Activated gamma-delta T cell treated with Interleukin-2 at 50 U/mL for 16 hours (primary cell): ENCODE data around the gene OR10V1.
"Not testable (repeated sequence)": the region's sequence is repeated elsewhere in the genome, so short reads cannot be mapped to it uniquely, and the experiment has no call there.

Experiments
- DNase-seq: peaks from one replicate; pipeline ENCODE4 v3.0.0-alpha.2; 2020

Gene OR10V1

DNA sequence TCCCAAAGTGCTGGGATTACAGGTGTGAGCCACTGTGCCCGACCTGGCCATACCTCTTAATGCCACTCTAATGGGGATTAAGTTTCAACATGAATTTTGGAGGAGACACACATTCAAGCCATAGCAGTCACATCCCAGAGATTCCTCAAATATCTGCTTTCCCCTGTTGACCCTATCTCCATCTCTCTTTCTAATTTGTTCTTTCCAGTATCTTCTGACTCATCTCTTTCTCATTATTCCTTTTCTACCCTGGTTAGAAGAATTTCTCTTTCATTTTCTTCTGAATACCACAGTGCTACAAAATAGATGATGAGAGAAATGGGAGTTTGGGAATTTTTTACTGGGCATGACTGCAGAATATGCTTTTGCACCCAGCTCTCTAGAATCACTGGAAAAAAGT, 5.1 kb downstream of the OR10V1 start:
- no peak for DNase-seq

DNA sequence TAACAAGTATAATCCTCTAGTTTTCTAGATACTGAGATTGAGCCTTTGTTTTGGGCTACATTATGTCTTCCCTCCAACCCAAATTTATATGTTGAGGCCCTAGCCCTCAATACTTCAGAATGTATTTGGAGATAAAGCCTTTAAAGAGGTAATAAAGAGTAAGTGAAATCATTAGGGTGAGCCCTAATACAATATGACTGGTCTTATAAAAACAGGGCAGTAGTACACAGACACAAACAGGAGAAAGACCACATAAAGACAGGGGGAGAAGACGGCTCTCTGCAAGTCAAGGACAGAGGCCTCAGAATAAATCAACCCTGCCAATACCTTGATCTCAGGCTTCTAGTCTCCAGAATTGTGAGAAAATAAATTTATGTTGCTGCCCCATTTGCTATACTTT, 6.3 kb downstream of the OR10V1 start:
- no peak for DNase-seq

DNA sequence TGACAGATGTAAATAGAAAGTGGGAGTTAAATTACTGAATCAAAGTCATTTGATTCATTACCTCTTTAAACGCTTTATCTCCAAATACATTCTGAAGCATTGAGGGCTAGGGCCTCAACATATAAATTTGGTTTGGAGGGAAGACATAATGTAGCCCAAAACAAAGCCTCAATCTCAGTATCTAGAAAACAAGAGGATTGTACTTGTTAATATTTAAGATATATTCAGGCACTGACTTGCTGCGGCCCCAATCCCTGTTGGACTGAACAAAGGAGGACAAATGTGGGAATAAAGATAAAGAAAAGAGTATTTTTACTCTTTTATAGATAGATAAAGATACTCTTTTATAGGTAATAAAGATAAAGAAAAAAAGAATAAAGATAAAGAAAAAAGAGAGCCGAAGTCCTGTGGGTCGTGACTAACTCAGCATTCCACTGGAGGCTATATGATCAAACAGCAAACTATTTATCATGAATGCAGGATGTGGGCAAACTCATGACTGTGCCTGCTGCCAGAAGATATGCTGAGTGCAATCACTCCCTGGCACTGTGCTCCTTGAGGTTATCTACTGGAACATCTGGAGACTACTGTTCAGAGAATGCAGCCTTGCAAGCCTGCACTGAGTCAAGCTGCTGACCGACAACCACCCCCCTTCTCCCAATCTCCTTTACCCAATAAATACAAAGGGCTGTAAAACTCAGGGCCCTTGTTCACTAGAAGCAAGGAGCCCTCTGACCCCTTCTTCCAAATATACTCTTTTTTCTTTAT, 6.9 kb downstream of the OR10V1 start:
- no peak for DNase-seq

DNA sequence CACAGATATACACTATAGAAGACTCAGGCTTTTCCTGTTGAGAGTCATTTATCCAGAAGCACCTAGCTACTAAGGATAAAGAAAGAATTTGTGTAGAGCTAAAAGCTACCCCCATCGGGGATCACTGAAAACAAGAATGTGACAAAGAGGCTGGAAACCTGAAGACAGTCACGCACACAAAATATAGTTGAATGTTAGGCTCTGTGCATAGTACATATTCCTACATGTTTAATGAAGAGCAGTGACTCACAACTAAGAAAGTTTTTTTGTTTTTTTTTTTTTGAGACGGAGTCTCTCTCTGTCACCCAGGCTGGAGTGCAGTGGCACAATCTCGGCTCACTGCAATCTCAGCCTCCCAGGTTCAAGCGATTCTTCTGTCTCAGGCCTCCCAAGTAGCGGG, 8.4 kb downstream of the OR10V1 start:
- no peak for DNase-seq

DNA sequence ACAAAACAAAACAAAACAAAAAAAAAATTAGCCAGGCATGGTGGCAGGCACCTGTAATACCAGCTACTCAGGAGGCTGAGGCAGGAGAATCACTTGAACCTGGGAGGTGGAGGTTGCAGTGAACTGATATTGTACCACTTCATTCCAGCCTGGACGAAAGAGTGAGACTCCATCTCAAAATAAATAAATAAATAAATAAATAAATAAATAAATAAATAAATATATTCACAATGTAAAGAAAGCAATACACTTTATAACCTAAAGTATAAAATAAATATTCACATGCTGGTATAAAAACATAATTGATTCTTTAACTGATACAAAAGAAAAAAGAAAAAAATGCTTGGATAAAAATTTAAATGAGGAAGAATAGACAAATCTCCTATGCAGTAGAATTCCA, 10.1 kb downstream of the OR10V1 start:
- DNase-seq: not testable (repeated sequence)

DNA sequence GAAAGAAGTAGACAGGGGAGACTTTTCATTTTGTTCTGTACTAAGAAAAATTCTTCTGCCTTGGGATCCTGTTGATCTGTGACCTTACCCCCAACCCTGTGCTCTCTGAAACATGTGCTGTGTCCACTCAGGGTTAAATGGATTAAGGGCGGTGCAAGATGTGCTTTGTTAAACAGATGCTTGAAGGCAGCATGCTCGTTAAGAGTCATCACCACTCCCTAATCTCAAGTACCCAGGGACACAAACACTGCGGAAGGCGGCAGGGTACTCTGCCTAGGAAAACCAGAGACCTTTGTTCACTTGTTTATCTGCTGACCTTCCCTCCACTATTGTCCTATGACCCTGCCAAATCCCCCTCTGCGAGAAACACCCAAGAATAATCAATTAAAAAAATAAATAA, 13.5 kb downstream of the OR10V1 start:
- not testable (repeated sequence) for DNase-seq

DNA sequence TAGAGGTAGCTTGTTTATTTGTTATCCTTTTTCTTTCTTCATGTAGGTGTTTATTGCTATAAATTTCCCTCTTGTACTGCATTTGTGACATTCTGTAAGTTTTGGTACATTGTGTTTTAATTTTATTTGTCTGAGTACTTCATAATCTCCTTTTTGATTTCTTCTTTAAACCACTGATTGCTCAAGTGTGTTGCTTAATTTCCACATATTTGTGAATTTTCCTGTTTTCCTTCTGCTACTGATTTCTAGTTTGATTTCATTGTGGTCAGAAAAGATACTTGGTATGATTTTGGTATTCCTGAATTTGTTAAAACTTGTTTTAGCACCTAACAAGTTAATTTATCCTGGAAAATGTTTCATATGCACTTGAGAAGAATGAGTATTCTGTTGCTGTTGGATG, 15.1 kb downstream of the OR10V1 start:
- DNase-seq: no peak

DNA sequence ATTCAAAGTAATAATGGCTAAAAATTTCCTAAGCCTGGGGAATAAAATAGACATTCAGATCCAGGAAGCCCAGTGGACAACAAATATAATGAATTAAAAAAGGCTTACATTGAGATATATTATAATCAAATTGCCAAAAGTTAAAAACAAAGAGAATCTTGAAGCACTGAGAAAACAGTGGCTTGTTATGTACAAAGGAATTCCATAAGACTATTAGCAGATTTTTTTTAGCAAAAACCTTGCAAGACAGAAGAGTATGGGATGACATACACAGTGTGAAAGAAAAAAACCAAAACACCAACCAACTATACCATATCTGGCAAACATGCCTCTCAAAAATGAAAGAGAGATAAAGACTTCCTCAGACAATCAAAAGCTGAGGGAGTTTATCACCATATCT, 20.7 kb downstream of the OR10V1 start:
- no peak for DNase-seq

DNA sequence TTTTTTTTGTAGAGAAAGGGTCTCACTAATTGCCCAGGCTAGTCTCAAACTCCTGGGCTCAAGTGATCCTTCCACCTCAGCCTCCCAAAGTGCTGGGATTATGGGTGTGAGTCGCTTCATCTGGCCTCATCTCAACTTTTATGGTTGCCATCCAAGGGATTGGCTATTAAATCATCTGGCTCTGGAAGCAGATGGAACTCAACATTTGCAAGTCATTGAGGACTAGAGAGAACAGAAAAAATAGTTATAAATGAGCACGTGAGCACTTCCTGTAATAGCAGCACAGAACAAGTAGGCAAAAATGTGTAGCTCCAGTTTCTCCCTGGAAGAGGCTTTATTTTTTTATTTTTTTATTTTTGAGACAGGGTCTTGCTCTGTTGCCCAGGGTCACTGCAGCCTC, 22.5 kb downstream of the OR10V1 start:
- no peak for DNase-seq

DNA sequence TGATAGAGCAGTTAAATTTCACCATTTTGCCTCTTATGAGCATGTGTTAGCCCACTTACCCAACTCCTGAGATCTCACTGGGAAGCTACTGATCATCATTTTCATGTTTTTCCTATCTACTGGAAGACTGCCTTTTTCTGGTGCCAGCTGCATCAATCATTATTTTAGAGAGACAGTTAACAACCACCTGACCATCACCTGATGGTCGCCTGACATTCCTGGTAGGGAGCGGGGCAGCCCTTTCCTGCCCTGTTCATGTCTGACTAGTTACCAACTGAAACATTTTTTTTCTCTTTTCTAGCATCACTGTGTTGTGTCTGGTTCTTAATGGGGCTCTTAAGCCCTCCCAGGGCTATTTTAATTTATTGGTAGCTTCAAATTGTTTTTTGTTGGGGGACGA, 24.6 kb downstream of the OR10V1 start:
- DNase-seq: no peak

DNA sequence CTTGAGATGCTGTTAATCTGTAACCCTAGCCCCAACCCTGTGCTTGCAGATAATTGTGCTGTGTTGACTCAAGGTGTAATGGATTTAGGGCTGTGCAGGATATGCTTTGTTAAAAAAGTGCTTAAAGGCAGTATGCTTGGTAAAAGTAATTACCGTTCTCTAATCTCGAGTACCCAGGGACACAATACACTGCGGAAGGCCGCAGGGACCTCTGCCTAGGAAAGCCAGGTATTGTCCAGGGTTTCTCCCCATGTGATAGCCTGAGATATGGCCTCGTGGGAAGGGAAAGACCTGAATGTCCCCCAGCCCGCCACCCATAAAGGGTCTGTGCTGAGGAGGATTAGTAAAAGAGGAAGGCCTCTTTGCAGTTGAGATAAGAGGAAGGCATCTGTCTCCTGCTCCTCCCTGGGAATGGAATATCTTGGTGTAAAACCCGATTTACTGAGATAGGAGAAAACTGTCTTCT, 32.4 kb downstream of the OR10V1 start:
- not testable (repeated sequence) for DNase-seq

DNA sequence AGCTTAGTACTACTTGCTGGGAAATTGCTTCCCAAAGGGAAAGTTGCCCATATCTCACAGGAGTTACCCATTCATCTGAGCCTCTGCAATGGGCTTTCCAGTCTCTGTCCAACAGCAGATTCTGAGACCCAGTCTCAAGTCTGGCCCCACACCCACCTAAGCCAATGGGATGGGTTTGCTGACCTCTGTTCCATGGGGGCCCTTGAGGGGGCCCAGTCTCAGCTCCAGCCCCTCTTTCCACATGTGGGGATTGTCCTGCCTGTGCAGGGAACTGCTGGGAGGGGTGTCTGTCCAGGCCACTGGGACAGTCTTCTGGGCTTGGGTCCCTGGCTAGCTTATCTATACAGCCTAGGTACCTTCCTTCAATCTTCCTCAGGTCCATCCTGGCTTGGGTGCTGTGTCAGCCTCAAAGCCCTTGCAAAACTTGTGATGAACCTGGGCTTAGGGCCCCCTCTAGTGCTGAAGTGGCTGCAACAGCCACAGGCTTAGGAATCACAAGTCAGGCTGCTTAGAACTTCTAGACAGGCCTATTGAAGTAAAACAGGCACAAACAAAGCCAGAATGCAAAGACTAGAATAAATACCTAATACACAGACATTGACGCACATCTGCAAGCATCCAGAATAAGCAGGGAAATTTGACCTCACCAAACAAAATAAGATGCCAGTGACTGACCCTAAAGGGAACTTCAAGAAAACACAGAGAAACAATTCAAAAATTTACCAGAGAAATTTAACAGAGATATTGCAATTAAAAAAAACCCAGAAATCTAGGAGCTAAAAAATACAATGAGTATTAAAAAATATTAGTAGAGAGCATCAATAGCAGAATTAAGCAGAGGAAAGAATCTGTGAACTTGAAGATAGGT, 33.1 kb downstream of the OR10V1 start:
- peak; percentile 40 for DNase-seq

DNA sequence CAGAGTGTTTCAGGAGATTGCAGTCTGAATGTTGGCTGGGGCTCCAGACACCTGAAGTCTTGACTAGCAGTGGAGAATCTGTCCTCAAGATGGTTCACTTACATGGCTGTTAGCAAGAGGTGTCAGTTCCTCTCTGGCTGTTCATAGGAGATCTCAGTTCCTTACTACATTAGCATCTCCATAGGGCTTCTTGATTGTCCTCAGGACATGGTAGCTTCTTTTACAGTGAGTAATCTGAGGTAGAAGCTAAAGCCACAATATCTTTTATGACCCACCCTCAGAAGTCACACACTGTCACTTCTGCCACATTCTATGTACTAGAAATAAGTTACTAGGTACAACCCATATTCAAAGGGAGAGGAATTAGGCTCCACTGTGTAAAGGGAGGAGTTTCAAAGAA, 34.3 kb downstream of the OR10V1 start:
- no peak for DNase-seq

DNA sequence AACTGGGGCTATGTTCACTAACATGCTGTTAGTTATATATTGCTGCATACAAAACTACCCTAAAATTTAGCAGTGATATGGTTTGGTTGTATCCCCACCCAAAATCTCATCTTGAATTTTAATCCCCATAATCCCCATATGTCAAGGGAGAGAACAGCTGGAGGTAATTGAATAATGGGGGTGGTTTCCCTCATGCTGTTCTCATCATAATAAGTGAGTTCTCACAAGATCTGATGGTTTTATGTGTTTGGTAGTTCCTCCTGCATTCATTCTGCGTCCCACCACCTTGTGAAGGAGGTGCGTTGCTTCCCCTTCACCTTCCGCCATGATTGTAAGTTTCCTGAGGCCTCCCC, 34.9 kb downstream of the OR10V1 start:
- no peak for DNase-seq

DNA sequence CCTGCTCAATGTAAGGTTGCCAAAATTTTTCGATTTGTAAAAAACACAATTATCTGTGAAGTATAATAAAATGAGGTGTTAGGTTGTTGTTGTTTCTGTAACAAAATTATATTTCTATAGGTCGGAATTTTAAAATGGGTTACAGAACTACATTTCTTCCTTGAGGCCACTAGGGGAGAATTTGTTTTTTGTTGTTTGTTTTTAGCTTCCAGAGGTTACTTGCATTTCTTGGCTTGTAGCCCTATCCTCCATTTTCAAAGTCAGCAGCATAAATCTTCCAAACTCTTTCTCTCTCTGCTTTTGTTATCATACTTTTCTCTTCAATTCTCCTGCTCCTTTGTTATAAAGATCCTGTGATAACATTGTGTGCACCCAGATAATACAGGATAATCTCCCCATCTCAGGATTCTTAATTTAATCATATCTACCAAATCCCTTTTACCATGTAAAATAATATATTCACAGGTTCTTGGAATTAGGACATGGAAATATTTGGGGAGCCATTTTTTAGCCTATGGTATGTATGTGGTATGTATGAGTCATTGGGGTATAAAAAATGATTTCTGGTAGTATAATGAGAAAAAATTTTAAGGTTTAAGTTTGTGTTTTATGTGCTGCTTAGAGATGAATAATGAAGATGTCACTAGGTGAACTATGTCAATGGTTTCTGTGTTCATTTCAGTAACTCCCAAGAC, 35.4 kb downstream of the OR10V1 start:
- DNase-seq: no peak

DNA sequence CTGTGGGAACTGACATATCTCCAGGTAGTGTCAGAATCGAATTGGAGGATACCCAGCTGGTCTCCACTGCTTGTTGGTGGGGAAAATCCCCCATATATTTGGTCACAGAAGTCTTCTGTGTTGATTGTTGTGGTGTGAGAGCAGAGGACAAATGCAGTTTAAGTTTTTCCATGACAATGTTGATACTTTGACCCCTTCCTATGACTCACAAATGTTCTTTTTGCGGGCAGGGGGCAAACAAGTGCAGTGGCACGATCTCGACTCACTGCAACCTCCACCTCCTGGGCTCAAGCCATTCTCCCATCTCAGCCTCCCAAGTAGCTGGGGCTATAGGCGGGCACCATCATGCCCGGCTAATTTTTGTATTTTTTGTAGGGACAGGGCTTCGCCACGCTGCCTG, 37.4 kb downstream of the OR10V1 start:
- DNase-seq: no peak

DNA sequence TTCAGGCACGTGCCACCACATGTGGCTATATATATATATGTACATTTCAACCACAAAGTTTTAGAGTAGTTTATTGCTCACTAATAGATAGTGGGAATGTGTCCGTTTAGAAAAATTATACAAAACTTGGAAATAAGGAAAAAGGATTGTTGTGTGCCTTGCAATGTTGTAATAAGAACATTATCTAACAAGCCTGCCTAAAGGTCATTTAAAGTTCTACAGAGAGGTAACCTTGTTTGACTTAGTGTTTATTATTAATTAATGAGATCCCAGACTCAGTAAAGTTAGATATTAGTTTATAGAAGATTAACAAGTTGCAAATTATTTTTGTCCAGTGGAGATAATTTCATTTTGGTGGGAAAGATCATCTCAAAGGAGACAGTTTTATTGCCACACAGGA, 39.4 kb downstream of the OR10V1 start:
- no peak for DNase-seq

DNA sequence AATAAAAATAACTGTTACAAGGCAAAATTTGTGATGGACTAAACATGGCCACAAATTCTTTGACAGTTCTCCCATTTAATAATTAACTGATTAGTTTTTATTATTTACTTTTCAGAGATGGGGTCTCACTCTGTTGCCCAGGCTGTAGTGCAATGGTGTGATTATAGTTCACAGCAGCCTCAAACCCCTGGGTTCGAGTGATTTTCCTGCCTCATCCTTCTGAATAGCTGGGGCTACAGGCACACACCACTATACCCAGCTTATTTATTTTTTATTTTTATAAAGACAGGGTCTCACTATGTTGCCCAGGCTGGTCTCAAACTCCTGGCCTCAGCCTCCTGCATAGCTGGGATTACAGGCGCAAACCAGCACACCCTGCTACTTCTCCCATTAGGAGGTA, 40.4 kb downstream of the OR10V1 start:
- DNase-seq: no peak

DNA sequence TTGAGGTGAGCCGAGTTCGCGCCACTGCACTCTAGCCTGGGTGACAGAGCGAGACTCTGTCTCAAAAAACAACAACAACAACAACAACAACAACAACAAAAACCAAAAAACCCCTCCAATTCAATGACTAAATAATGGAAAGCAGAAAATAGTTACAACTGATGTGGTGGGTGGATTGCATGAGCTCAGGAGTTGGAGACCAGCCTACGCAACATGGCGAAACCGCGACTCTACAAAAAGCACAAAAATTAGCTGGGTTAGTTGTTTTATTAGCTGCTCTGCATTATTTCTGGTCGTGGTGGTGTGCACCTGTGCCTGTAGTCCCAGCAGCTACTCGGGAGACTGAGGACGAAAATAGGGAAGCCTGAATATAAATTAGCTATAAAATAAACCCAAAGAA, 42.2 kb downstream of the OR10V1 start:
- DNase-seq: no peak

DNA sequence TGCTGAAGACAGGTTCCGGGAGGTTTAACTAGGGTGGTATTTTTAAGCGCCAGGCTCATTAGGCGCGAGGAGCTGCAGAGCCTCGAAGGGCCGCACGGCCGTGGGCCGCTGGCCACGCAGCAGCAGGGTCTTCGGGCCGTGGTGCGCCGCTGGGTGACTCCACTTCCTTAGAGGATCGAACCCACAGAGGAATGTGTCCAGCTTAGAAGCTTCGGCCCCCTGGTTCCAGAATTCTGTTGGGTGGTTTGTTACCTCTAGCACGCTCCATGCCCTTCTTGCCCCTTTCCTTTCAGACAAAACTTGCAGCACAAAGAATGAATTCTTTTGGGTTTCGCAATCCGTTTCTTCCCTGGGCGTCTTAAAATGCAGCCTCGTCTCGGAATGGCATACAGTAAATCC, 44.0 kb downstream of the OR10V1 start:
- no peak for DNase-seq

DNA sequence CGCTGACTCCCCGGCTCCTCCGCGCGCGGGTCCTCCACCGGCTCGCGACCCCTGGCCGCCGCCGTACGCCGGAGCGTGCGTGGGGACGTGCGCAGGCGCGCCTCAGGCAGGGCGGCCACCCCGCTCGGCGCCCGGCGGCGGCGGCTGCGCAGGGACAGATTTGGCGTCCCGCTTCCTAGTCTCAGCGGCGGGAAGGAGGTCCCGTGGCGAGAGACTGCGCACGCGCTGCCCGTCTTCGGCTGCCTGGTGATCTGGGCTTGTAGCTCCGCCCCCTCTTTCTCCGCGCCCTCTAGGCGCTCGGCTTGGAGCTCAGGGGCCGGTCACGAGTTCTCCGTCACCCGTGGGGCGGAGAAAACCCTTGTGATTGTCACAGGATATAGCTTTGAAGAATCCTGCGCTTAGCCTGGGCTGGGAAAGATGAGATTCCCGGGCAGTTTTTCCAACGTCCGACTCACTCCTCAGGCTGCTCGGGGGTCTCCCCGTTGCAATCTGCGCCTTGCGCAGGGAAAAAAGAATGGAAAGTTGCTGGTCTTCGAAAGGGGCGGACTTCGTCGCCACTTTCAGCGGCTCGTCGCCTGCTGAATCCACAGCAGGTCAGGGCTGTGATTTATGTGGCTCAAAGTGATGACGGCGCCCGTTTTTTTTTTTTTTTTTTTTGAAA, 44.6 kb downstream of the OR10V1 start, which contains the start of gene PATL1:
PATL1 (minus strand) TSS at position 88 of the 661 bp plus-strand sequence. CDS start 142 bp downstream, outside the sequence.
- DNase-seq: peak; percentile 99

DNA sequence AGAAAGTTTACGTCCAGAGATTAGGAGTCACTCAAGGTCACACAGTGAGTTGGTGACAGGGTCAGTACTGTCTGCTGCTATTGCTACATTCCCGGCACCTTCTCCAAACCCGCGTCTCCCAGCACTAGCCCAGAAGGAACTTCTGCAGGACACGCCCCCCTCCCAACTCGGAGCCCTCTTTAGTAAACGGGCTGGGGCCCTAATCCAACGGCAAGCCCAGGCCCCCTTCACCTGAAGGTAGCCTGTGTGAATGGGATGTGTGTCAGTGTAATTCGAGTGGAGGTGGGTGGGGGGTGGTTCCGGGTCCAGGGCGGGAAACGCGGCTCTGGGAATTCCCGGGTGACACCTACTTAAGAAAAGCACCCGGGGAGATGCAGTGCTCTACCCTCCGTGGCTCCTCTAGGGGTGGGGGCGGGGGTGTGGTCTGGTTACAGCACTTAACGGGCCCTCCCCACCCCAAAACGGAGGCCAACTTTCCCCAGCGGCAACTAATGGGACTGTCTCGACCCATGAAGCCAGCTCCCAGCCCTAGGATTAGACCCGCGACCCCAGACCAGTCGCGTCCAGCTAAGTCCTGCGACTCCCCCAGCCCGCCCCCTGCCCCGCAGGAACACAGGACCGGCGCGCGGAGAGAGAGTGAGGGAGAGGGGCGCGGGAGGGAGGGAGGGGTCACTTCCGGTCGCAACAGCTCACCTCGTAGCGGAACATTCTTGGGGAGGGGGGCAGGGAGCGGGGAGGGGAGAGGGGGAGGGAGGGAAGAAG, 45.3 kb downstream of the OR10V1 start:
- DNase-seq: peak; percentile 48
